Measurements from ENCODE around the gene TMPRSS9. TPM values are rescaled to one million over a fixed set of nuclear protein-coding genes. Genes with fewer than 3 reads are reported as not detected.

The TMPRSS9 gene
- total and polyA plus RNA-seq, 2 of the 13 experiments (the other 11 are each of a cell fraction or from before 2014, with no cell fraction given) = 2.5 to 5.2 TPM

DNA sequence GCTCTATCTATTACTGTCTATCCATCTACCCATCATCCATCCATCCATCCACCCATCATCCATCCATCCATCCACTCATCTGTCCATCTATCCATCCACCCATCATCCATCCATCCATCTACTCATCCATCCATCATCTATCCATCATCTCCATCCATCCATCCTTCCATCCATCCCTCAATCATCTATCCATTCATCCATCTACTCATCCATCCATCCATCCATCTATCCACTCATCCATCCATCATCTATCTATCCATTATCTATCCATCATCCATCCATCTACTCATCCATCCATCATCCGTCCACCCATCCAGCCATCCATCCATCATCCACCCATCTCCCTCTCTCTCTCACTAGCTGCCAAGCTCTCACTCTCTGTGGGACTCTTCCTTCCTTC, 80.5 kb downstream of the TMPRSS9 start (continued):
- TF ChIP-seq, protein P1, sequence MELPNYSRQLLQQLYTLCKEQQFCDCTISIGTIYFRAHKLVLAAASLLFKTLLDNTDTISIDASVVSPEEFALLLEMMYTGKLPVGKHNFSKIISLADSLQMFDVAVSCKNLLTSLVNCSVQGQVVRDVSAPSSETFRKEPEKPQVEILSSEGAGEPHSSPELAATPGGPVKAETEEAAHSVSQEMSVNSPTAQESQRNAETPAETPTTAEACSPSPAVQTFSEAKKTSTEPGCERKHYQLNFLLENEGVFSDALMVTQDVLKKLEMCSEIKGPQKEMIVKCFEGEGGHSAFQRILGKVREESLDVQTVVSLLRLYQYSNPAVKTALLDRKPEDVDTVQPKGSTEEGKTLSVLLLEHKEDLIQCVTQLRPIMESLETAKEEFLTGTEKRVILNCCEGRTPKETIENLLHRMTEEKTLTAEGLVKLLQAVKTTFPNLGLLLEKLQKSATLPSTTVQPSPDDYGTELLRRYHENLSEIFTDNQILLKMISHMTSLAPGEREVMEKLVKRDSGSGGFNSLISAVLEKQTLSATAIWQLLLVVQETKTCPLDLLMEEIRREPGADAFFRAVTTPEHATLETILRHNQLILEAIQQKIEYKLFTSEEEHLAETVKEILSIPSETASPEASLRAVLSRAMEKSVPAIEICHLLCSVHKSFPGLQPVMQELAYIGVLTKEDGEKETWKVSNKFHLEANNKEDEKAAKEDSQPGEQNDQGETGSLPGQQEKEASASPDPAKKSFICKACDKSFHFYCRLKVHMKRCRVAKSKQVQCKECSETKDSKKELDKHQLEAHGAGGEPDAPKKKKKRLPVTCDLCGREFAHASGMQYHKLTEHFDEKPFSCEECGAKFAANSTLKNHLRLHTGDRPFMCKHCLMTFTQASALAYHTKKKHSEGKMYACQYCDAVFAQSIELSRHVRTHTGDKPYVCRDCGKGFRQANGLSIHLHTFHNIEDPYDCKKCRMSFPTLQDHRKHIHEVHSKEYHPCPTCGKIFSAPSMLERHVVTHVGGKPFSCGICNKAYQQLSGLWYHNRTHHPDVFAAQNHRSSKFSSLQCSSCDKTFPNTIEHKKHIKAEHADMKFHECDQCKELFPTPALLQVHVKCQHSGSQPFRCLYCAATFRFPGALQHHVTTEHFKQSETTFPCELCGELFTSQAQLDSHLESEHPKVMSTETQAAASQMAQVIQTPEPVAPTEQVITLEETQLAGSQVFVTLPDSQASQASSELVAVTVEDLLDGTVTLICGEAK (IDR thresholded peaks at IDR 0.05) = 0 out of 2 replicates have a peak, but pooled peaks have one; percentile 8
- TF ChIP-seq, protein P1 (CRISPR knock-in tag; IDR thresholded peaks at IDR 0.05) = no peak
- TF ChIP-seq ZNF354B (CRISPR knock-in tag; IDR thresholded peaks at IDR 0.05) = no peak
